Measurements from ENCODE around the gene INO80. TPM values are rescaled to one million over a fixed set of nuclear protein-coding genes. Genes with fewer than 3 reads are reported as not detected.
A peak's percentile ranks its signal among the peaks of the same experiment; 100 is the strongest.
"Not testable (repeated sequence)": the region's sequence is repeated elsewhere in the genome, so short reads cannot be mapped to it uniquely, and the experiment has no call there.

The INO80 gene
- total RNA-seq, 2 experiments from 2014 or later, result 21.8 to 22.1 TPM

- POLR2A ChIA-PET, result not testable (repeated sequence)
Observed at GRCh38 chr15:40961740-40962139, 154.3 kb downstream of the INO80 start.

GRCh38 chr15:40960925-40961324 lies 155.2 kb downstream of the INO80 start:
- DNase-seq, result no peak
- Mint-ChIP-seq H3K36me3 (ENCODE audit: low read depth) (peaks cover 8% of the 10 kb centered on the region), H3K4me1 (peaks cover 8% of the 10 kb centered on the region), H3K9me3 (no peaks in the 10 kb centered on the region), H3K27me3 (no peaks in the 10 kb centered on the region), H3K4me3 (no peak overlapping the region), H3K27ac (no peak overlapping the region)
- ChIA-PET POLR2A (no interaction called here), CTCF (no interaction called here)

More at GRCh38 chr15:40961740-40962139, 154.3 kb downstream of the INO80 start:
- H3K27ac Mint-ChIP-seq; H3K4me3 Mint-ChIP-seq; H3K27me3 Mint-ChIP-seq; H3K36me3 Mint-ChIP-seq (ENCODE audit: low read depth); H3K4me1 Mint-ChIP-seq; DNase-seq; H3K9me3 Mint-ChIP-seq: not testable (repeated sequence)
- CTCF ChIA-PET, result interaction anchor here (4.0 kb wide), 1 partner anchor 8 kb away, joined by 17 read pairs; the partner anchor contains the start of gene CHAC1

- Mint-ChIP-seq H3K27ac (no peak overlapping the region), H3K4me3 (no peak overlapping the region), H3K36me3 (ENCODE audit: low read depth) (peaks cover 12% of the 10 kb centered on the region), H3K4me1 (peaks cover 12% of the 10 kb centered on the region), H3K9me3 (no peaks in the 10 kb centered on the region), H3K27me3 (no peaks in the 10 kb centered on the region)
- CTCF ChIA-PET, result no interaction called here
- POLR2A ChIA-PET, result no interaction called here
- no peak for DNase-seq
Observed at GRCh38 chr15:40960151-40960885, 155.8 kb downstream of the INO80 start.

GRCh38 chr15:40959331-40960141 lies 156.5 kb downstream of the INO80 start:
- Mint-ChIP-seq H3K27ac (no peak overlapping the region), H3K4me1 (peaks cover 19% of the 10 kb centered on the region), H3K4me3 (no peak overlapping the region), H3K27me3 (no peaks in the 10 kb centered on the region), H3K9me3 (no peaks in the 10 kb centered on the region), H3K36me3 (ENCODE audit: low read depth) (peaks cover 13% of the 10 kb centered on the region)
- DNase-seq, result no peak
- POLR2A ChIA-PET, result no interaction called here
- CTCF ChIA-PET, result no interaction called here

- POLR2A ChIA-PET, result no interaction called here
- Mint-ChIP-seq H3K36me3 (ENCODE audit: low read depth) (peaks cover 20% of the 10 kb centered on the region), H3K4me1 (peaks cover 27% of the 10 kb centered on the region), H3K27ac (no peak overlapping the region), H3K9me3 (no peaks in the 10 kb centered on the region), H3K4me3 (no peak overlapping the region), H3K27me3 (no peaks in the 10 kb centered on the region)
- no peak for DNase-seq
- CTCF ChIA-PET, result interaction anchor here (0.8 kb wide), 1 partner anchor 28 kb away, joined by 3 read pairs; no protein-coding TSS in a partner anchor
Observed at GRCh38 chr15:40958723-40959122, 157.4 kb downstream of the INO80 start.

- DNase-seq, result no peak
- POLR2A ChIA-PET, result no interaction called here
- Mint-ChIP-seq H3K9me3 (no peaks in the 10 kb centered on the region), H3K27ac (no peak overlapping the region), H3K36me3 (ENCODE audit: low read depth) (peaks cover 23% of the 10 kb centered on the region), H3K4me1 (peaks cover 32% of the 10 kb centered on the region), H3K27me3 (no peaks in the 10 kb centered on the region), H3K4me3 (no peak overlapping the region)
- CTCF ChIA-PET, result interaction anchor here (0.8 kb wide), 1 partner anchor 27 kb away, joined by 3 read pairs; no protein-coding TSS in a partner anchor
Observed at GRCh38 chr15:40958146-40958545, 157.9 kb downstream of the INO80 start.

- POLR2A ChIA-PET, result interaction anchor here (1.5 kb wide), 1 partner anchor 15 kb away, joined by 3 read pairs; no protein-coding TSS in a partner anchor
- no peak for DNase-seq
- CTCF ChIA-PET, result interaction anchor here (1.5 kb wide), 1 partner anchor 16 kb away, joined by 6 read pairs; no protein-coding TSS in a partner anchor
- Mint-ChIP-seq H3K27ac (no peak overlapping the region), H3K4me1 (peaks cover 35% of the 10 kb centered on the region), H3K9me3 (no peaks in the 10 kb centered on the region), H3K4me3 (no peak overlapping the region), H3K27me3 (no peaks in the 10 kb centered on the region), H3K36me3 (ENCODE audit: low read depth) (peaks cover 24% of the 10 kb centered on the region)
Observed at GRCh38 chr15:40957581-40958051, 158.5 kb downstream of the INO80 start.

GRCh38 chr15:40957041-40957555 lies 159.0 kb downstream of the INO80 start:
- Mint-ChIP-seq H3K27ac (no peak overlapping the region), H3K36me3 (ENCODE audit: low read depth) (peaks cover 24% of the 10 kb centered on the region), H3K4me1 (peaks cover 40% of the 10 kb centered on the region), H3K4me3 (no peak overlapping the region), H3K27me3 (no peaks in the 10 kb centered on the region), H3K9me3 (no peaks in the 10 kb centered on the region)
- POLR2A ChIA-PET, result interaction anchor here (1.5 kb wide), 1 partner anchor 14 kb away, joined by 3 read pairs; no protein-coding TSS in a partner anchor
- CTCF ChIA-PET, result interaction anchor here (1.5 kb wide), 2 partner anchors 15 to 27 kb away, joined by 4 to 6 read pairs; no protein-coding TSS in a partner anchor
- no peak for DNase-seq

GRCh38 chr15:40956541-40956982 lies 159.5 kb downstream of the INO80 start:
- H3K36me3 Mint-ChIP-seq (ENCODE audit: low read depth), result peaks cover 24% of the 10 kb centered on the region
- POLR2A ChIA-PET, result interaction anchor here (1.5 kb wide), 1 partner anchor 14 kb away, joined by 3 read pairs; no protein-coding TSS in a partner anchor
- CTCF ChIA-PET, result interaction anchor here (1.5 kb wide), 2 partner anchors 15 to 26 kb away, joined by 4 to 6 read pairs; no protein-coding TSS in a partner anchor
- H3K27ac Mint-ChIP-seq, result no peak overlapping the region
- H3K9me3 Mint-ChIP-seq, result no peaks in the 10 kb centered on the region
- no peaks in the 10 kb centered on the region for H3K27me3 Mint-ChIP-seq
- no peak overlapping the region for H3K4me3 Mint-ChIP-seq
- no peak for DNase-seq
- H3K4me1 Mint-ChIP-seq, result peaks cover 45% of the 10 kb centered on the region

GRCh38 chr15:40955930-40956540 lies 160.0 kb downstream of the INO80 start:
- no peak for DNase-seq
- Mint-ChIP-seq H3K27me3 (no peaks in the 10 kb centered on the region), H3K27ac (no peak overlapping the region), H3K4me3 (peak overlapping the region; percentile 41), H3K9me3 (no peaks in the 10 kb centered on the region), H3K4me1 (peaks cover 46% of the 10 kb centered on the region), H3K36me3 (ENCODE audit: low read depth) (peaks cover 24% of the 10 kb centered on the region)
- ChIA-PET POLR2A (interaction anchor here (1.5 kb wide), 1 partner anchor 13 kb away, joined by 3 read pairs; no protein-coding TSS in a partner anchor), CTCF (interaction anchor here (1.5 kb wide), 2 partner anchors 14 to 26 kb away, joined by 4 to 6 read pairs; no protein-coding TSS in a partner anchor)

- H3K27ac Mint-ChIP-seq, result no peak overlapping the region
- no peaks in the 10 kb centered on the region for H3K27me3 Mint-ChIP-seq
- H3K36me3 Mint-ChIP-seq (ENCODE audit: low read depth), result peaks cover 24% of the 10 kb centered on the region
- H3K9me3 Mint-ChIP-seq, result no peaks in the 10 kb centered on the region
- peak overlapping the region; percentile 88 for H3K4me3 Mint-ChIP-seq
- peaks cover 46% of the 10 kb centered on the region for H3K4me1 Mint-ChIP-seq
- ChIA-PET POLR2A (no interaction called here), CTCF (interaction anchor here (0.7 to 5.6 kb wide), 4 partner anchors 14 to 1321 kb away, joined by 3 to 48 read pairs (median 8); no protein-coding TSS in a partner anchor)
- DNase-seq, result no peak
Observed at GRCh38 chr15:40955141-40955903, 160.8 kb downstream of the INO80 start.
